HuH-7 (cell line): Measurements from ENCODE around the gene LRRIQ4.
A peak's percentile ranks its signal among the peaks of the same experiment; 100 is the strongest.

Experiments
- DNase-seq: peaks from one replicate; pipeline ENCODE4 v3.0.0; 2011; ENCODE audit warnings: low spot score

The LRRIQ4 gene

DNA sequence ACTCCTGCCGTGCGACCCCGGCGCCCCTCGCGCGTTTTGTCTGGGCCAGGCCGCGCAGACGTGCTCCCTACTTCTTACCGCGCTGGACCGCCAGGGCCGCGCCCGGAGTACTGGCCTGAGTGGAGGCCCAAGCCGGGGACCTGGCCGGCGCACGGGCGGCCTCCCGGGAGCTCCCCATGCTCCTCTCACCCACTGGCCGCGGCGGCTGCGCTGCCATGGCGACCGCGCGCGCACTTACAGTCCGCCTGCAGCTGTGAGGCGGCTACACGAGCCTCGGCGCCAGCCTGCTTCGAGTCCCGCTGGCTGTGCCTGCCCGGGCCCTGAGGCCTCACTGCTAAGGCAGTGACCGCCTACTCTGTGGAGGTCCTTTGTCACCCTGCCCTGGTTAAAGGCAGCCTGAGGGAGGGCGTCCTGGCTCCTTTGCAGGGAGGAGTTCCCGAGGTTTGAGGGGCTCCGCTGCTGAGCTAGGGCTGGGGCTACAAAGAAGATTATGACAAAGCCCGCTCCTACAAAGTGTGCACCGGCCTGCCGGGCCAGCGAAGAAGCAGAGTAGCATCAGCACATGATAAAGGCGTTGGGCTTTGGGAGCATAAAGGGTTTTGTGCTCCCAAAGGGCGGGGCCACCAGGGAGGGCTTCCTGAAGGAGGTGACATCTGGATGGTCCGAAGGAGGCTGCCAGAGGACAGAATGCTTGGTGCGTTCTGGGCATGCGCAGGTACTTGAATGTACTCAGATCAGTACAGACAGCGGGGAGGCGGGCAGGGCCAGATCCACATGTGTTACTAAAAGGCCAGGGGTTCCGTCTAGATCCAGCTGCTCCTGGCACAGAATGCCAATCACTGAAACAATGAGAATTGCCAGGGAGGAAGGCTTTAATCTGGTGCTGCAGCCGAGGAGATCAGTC, at the start of gene LRRIQ4, which contains the start of gene LRRC34:
Gene LRRIQ4 (plus strand): TSS at position 539 of the 904 bp plus-strand sequence. CDS start 9,052 bp downstream, outside the sequence.
Gene LRRC34 (minus strand): TSS at position 573 of the 904 bp plus-strand sequence. CDS start 356 bp downstream, at position 217.
- peak; percentile 69 for DNase-seq

DNA sequence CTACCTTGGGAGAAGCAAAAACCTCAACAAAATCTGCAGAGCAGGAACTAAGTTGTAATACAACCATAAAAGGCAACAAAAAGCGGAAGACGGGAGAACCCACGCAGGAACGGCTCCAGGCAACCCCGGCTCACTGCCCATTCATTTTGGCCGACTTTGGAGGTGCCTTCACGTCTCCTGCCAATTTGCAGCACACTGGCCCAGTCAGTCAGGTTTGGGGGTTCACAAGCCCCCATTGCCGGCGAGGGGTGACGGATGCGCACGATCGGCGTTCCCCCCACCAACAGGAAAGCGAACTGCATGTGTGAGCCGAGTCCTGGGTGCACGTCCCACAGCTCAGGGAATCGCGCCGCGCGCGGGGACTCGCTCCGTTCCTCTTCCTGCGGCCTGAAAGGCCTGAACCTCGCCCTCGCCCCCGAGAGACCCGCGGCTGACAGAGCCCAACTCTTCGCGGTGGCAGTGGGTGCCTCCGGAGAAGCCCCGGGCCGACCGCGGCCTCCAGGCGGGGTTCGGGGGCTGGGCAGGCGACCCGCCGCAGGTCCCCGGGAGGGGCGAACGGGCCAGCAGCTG, 48.3 kb upstream of the LRRIQ4 start:
- peak; percentile 28 for DNase-seq

DNA sequence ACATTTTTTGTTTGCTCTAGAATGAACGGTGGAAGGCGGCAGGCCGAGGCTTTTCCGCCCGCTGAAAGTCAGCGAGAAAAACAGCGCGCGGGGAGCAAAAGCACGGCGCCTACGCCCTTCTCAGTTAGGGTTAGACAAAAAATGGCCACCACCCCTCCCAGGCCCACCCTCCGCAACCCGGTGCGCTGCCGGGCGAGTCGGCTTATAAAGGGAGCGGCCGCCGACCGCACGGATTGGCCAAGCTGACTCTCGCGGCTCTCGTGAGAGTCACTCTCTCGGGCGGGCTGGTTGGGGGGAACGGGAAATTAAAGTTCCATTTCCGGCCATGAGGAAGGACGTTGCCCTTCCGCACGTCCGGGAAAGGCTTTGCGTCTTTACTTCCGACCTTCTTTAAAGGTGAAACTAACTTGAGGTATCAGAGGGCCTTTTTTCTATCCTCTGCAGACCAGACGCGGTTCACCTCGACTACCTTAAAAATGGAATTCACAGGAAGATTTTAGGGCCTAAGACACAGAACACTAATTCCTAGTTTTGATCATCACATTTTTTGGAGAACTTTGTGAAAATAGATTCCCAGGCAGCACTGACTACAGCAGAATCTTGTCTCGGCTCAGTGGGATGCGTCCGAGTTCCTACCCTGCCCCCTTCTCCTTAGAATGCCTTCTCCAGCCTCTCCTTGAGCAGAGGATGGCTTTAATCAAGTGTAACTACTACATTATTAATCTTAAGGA, 47.6 kb upstream of the LRRIQ4 start, which contains the start of gene TERC:
Gene TERC (minus strand): TSS at position 179 of the 731 bp plus-strand sequence.
- peak; percentile 95 for DNase-seq

DNA sequence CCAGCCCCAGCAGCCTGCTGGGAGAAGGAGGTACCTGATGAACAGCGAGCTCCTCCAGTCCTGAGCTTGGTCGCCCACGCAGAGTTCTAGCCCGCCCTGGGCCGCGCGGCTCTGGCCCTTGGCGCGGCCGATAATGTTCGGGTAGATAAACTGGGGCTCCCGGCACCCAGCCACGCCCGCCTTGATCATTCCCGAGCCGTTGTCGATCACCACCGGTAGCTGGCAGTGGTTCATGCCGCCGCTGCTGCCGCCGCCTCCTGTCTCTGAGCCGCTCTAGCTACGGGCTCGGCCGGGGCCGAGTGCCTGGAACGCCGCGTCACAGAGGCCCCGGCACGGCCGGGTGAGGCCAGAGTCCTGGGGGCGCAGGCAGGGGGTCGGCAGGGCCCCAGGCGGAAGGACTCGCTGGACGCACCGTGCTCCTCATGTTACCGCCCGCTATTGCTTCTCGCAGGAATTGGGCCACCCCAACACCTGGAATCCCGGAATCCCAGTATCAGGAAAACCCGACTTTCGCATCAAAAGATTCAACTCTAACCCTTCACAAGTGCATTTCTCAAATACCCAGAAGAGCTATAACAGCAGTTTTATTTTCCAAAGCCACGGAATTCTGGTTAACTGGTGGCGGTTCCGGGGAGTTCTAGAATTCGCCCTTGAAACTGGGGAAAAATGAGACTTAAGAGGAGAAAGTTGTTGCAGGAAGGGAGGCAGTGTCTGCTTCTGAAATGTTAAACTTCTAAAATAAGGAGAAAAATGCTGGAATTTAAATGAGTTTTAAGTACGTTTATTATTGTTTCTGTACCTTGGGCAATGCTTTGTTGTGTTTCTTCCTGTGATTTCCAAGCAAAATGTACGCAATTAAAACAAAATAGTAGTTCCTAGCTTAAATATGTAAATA, 43.1 kb upstream of the LRRIQ4 start, which contains the start of gene ACTRT3:
Gene ACTRT3 (minus strand): TSS at position 275 of the 895 bp plus-strand sequence. CDS start 41 bp downstream, at position 234.
- DNase-seq: peak; percentile 59

DNA sequence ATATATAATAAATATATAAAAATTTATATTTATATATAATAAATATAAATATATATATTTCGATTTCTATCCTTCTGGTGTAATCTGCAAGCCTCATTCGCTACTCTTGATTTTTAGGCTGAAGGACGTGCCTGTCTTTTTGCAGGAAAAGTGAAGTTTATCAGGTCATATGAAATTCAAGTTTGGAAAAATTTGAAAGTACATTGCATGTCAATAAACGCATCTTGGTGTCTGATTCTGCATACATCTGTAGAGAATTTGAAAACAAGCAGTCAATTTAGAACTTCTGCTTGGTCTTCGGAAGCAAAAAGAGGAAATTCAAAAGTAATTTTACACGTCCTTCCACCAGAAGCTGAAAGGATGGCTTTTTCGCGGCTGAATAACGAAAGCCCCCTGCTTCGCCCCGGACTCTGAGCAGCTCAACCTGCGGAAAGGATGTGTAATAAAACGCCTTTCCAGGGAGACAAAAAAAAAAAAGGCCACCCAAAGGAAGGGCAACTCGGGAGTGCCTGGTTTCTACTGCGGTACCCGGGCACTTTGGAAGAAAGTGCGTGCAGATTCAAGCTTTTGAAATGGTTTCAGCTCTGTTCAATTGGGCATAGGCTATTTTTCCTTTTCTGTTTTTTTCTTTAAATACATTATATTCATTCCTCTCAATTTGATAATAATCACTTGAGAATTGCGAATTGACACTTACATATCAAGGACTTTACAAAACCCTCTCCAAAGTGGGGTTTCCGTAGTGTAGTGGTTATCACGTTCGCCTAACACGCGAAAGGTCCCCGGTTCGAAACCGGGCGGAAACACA, 41.0 kb upstream of the LRRIQ4 start:
- DNase-seq: peak; percentile 47

DNA sequence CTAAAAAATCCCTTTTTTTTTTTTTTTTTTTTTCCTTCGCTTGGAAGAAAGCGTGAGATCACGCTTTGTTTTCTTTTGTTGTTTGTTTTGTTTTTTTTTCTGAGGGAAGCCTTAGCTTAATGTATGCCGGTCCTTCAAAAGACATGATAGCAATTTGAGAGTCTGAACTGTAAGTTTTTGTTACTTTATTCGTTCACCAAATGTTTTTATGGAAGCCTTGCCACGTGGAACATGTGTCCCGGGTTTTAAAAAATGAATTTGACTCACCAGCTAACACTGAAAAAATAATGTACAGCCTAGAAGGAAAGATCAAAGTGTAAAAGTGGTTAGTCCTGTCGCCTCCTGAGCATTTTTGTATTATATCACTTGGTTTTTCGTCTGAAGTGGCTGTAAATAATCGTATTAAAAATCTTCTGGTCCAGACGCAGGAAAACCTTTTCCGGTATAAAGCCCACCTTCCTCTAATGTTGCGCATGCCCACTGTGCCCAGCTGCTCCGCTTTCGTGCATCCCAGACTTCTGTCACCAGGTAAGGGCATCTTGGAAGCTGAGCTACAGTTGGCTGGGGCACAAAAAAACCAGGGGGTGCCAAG, 40.3 kb upstream of the LRRIQ4 start:
- DNase-seq: peak; percentile 59

DNA sequence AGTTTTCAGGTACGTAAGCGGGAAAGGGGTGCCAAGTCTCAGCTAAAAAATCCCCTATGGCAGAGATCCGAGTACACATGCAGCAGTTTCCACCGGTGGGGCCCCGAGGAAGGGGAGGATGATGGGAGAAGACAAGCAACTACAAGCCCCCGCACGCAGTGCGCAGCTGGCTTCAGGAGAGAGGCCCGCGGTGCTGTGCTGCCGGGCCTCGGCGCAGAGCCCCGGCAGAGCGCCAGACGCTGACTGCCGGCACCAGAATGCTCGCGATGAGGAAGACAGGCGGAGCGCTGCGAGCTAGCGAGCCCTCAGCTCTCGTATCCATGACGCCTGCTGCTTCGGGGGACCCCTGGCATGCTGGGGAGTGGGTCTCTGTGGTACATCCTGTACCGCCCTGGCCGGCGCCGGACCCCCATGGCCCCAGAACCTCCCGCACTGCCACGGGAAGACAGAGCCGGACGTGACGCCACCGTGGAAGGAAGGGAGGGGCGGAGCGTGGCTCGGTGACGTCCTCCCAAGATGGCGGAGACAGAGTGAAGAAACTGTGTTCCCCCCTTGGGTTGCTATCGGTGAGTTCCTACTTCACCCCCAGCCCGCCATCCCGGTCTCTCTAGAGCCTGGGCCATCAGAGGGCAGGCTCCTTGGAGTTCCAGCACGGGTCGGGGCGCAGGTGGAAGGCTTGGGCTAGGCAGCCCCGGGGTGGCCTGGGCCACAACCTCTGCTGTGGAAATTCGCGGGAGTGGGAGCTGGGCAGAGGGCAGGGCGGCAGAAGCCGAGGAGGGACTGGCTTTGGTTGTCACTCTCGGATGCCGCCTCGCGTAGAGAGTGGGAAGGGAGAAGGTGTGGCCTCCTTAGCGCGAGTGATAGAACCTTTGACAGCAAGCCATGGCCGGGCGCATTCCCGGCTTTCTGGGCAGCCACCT, 39.5 kb upstream of the LRRIQ4 start, which contains the start of gene MYNN:
Gene MYNN (plus strand): TSS at position 500 of the 920 bp plus-strand sequence. CDS start 900 bp downstream, outside the sequence.
- peak; percentile 77 for DNase-seq

DNA sequence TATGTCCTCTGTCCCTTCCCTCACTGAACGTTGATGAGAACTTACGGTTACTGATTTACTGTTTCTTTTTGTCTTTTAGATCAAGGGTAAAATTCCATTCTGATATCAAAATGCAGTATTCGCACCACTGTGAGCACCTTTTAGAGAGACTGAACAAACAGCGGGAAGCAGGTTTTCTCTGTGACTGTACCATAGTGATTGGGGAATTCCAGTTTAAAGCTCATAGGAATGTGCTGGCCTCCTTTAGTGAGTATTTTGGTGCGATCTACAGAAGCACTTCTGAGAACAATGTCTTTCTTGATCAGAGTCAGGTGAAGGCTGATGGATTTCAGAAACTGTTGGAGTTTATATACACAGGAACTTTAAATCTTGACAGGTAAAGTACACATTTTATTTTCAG, 38.5 kb upstream of the LRRIQ4 start:
- no peak for DNase-seq

DNA sequence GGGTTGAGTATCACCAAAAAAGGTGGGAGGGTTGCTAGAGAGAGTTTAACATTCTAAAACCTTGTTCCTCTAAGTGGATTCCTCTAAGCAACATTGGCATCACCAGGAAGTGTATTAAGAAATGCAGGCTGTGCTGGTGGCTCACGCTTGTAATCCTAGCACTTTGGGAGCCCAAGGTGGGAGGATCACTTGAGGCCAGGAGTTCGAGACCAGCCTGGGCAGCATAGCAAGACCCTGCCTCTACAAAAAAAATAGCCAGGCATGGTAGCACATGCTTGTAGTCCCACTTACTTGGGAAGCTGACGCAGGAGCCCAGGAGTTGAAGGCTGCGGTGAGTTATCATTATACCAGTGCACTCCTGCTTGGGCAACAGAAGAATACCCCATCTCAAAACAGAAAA, 34.8 kb upstream of the LRRIQ4 start:
- no peak for DNase-seq

DNA sequence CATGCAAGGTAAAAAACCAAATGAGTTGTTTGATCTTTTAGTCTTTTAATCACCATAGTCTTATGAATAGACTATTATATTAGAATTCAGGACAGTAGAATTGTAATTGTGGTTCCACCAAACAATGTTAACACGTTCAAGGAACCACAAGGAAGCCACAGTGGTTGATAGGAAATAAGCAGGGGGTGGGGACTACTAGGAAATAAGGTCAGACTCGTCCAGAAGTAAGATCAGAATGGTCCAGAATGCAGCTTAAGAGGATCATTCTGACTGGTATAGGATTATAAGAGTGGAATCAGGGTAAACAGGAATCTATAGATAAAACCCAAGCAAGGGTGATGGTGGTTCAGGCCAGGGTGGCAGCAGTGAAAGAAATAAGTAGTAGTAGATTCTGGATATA, 31.9 kb upstream of the LRRIQ4 start:
- DNase-seq: no peak

DNA sequence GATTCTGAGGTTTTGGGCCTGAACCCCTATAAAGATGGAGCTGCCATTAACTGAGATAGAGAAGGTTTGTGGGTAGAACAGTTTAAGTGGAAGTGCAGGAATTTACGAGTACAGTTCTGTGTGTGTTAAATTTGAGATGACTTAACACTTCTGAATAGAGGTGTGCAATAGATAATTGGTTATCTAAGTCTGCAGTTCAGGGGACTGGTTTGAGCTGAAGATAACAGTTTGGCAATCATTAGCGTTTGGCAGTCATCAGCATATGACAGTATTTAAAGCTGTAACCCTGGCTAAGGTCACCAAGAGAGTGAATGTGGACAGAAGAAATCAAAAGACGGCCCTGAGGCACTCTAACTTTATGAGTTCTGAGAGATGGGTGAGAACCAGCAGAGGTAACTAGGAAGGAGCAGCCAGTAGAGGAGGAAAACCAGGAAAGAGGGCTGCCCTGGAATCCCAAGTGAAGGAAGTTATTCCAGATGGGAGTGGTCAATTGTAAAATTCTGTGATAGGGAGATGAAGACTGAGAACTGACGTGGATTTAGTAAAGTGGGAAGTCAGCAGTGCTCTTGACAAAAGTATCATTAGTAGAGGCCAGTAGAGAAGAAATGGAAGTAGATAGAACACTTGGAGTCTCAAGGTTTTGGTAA, 31.3 kb upstream of the LRRIQ4 start:
- DNase-seq: no peak

DNA sequence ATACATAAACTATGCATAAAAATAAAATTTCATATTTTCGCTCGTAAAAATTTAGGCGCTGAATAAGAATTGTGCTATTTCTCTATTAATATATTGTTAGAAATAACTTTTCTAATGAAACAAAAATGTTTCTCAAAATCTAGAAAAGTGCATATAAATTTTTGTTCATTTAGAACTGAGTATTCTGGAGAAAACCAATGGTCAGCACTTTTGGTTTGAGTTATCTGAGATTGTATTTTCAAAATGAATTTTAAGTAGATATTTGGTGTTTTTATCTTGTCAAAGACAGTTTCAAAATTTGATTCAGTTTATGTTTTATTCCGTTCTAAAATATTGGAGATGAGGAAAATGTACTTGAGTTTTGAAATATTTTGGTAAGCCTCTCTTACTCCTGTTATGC, 25.6 kb upstream of the LRRIQ4 start:
- DNase-seq: no peak

DNA sequence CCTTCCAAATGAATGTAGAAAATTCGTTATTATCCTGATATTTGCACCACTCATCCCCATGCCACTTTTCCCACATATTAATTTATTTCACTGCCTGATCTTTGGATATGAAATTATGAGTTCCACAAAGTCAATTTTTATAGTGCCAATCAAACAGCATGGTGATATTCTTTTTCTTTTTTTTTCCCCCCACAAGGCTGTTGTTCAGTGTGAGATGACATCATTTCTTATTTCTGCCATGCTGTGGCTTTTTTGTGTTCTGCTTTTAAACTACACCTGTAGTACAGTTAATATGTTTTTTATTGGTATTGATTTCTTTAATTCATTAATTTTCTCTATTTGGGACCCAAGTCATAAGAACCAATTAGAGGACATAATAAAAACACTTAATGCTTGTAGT, 24.9 kb upstream of the LRRIQ4 start:
- DNase-seq: no peak

DNA sequence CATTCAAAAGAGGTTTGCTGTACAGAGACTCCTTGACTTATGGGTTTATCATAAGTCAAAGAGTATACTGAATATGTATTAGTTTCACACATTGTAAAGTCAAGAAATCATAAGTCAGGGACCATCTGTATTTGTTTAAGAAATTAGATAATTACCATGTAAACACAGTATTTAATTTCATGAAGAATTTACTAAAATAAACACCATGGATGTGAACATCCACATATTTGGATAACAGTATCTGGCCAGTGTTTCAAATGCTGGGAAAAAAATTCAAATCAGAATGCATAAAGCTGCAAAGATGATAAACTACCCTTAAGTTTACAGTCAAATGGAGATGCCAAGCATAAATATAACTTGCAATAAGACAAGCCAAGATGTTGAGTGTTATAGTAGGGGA, 22.5 kb upstream of the LRRIQ4 start:
- no peak for DNase-seq

DNA sequence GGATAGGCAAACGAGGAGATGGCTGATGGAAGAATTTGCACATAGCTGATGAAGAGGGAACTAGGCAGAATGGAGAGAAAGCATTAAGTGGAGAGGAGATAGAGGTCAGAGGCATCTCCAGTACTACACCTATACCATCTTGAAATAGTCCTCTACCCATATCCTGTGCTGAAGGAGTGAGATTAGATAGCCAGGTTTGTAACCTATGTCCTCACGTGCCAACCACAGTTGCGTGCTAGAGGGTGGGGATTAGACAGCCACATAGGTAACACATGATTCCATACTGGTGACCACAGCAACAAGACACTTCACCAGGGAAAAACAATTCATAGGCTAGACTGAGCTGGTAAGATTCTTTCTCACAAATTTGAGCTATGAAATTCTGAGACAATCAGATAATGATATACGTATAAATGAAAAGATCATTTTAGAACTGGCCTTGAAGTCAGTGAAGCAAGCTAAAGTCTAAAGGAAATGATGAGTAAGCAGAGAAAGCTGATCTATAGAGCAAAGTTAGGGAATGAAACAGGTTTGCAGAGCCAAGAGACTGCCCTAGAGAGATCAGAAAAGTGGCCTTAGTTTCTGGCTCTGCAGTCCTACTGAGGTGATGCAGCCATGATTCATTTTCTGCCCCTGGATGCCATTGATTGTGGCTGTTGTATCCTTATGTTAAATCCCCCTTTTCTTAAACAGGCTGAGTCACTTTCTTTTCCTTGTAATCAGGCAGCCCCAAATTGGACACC, 21.8 kb upstream of the LRRIQ4 start:
- no peak for DNase-seq

DNA sequence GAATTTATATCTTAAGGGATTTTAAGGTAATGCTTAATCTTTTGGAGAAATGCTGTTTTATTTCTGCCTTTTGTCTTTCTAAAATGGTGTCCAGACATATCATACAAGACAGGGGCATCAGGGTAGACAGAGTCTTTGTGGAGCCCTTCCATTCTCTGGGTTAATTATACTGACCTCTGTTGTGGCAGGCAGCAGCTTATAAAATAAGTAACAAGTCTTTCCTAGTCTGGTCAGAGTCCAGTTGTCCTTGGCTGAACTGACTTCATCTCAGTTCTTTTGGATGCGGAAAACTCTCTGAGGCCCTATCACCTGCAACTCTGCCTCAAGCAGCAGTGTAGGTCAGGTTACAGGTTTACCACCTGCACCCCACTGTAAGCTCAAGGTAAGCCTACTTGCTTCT, 20.3 kb upstream of the LRRIQ4 start:
- no peak for DNase-seq

DNA sequence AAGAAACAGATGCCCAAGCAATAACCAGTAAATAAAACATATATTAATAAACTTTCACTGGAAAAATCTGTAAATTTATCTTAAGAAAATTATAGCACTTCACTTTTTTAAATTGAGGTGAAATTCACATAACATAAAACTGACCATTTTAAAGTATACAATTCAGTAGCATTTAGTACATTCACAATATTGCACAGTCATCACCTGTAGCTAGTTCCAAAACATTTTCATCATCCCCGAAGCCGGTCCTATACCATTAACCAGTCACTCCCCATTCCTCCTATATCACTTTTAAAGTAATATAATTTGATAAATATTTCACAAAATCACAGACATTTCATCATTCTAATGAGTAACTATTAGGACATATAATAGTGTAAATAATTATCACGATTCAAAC, 8.0 kb upstream of the LRRIQ4 start:
- no peak for DNase-seq
